Activated T-helper 1 cell treated with anti-CD3 and anti-CD28 coated beads, Interleukin-2, amount 50 U/mL, for 16 hours (primary cell): ENCODE measurements around the gene RMND5A.

Experiments used
- DNase-seq, 2 donors: peaks; one replicate each; pipeline ENCODE4 v3.0.0-alpha.2; 2020; ENCODE audit warnings: low read depth in 1 of 2, low spot score in 1 of 2

Gene RMND5A

DNA sequence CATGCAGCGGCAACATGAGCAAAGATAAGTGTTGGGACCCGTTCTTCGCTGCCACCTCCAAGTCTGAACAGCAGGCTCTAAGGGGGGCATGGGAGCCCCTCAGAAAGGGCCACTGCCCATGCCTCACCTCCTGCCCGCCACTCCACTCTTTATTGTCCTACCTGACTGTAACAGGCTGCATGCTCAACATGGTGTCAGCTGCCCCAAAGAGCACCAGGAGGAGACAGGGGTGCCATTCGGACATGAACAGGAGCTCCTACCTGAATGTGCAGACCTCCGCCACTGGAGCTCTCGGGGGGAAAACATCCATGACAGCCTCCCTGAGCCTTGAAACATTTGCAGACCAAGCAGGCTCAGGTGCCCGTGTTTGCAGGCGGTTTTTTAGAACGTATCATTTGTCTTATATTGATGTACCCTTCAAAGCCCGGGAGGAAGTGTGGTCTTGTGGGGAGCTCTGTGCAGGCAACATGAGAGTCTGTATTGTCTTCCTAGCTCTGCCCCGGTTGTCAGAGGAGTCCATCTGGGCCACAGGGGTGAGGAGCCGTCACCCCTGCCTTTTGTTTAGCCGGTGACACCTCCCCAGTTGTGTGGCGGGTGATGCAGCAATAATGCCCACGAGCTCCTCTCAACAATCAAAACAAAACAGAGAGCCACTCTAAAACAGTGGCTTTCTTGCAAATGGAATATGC, 105.7 kb downstream of the RMND5A start:
- no peak for DNase-seq

- DNase-seq, result no peak
These were observed 106.9 kb downstream of the RMND5A start for GRCh38 chr2:86826951-86827350.
